Mesothelial cell of epicardium (in vitro differentiated cells): ENCODE results near the gene CREB3L2. TPM values are rescaled to one million over a fixed set of nuclear protein-coding genes. Genes with fewer than 3 reads are reported as not detected.

Source experiments
- DNase-seq, 2 experiments: peaks; one replicate each; pipeline ENCODE4 v3.0.0; 2021; ENCODE audit warnings: low spot score in 2 of 2; ENCODE audit not compliant: unreplicated experiment in 2 of 2
- H3K27ac Mint-ChIP-seq: 2 replicates; pipeline ENCODE4 v1.8.0; 2021; ENCODE audit warnings: mixed read lengths
- H3K27me3 Mint-ChIP-seq: 2 replicates; pipeline ENCODE4 v1.8.0; 2021; ENCODE audit warnings: low read depth, mixed read lengths
- H3K36me3 Mint-ChIP-seq: 2 replicates; pipeline ENCODE4 v1.8.0; 2021; ENCODE audit warnings: mixed read lengths
- H3K4me1 Mint-ChIP-seq: 2 replicates; pipeline ENCODE4 v1.8.0; 2021; ENCODE audit warnings: mixed read lengths
- H3K4me3 Mint-ChIP-seq: 2 replicates; pipeline ENCODE4 v1.8.0; 2021; ENCODE audit warnings: mild to moderate bottlenecking, moderate library complexity, mixed read lengths
- H3K9me3 Mint-ChIP-seq: 2 replicates; pipeline ENCODE4 v1.8.0; 2021; ENCODE audit warnings: mixed read lengths
- total RNA-seq: library from RNA; stranded (reverse); gene quantifications from 3 replicates; pipeline ENCODE4 v1.2.1, GENCODE V29; 2021
- TF ChIP-seq, protein P1 (sequence below): fragments of 200-600 bp; sonication (generic); IDR thresholded peaks from one replicate; pipeline ENCODE4 v1.5.0; 2021; ENCODE audit warnings: antibody characterized with exemption; ENCODE audit not compliant: unreplicated experiment

CREB3L2 gene
- total RNA-seq, 1 donor from 2014 or later: 80.4 TPM

DNA sequence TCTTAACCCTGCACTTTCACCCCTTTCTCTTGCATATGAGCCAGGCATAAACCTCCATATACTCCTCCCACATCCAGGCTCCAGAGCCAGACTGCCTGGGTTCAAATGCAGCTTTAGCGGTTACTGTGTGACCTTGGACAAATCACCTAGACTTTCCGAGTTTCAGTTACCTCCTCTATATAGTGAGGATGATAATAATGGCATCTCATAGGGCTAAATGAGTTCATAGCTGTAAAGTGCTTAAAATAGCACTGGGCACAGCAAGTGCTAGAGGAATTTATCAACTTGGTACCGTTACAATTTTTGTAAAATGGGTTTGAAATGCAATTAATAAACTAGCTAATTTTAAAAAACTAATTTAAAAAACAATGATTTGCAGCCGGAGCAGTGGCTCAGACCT, 101.7 kb downstream of the CREB3L2 start:
- no peak for DNase-seq
- H3K27me3 Mint-ChIP-seq: no peaks in the 10 kb centered on the region
- no peaks in the 10 kb centered on the region for H3K9me3 Mint-ChIP-seq
- no peak overlapping the region for H3K4me3 Mint-ChIP-seq
- peaks cover 34% of the 10 kb centered on the region for H3K36me3 Mint-ChIP-seq
- TF ChIP-seq, protein P1, sequence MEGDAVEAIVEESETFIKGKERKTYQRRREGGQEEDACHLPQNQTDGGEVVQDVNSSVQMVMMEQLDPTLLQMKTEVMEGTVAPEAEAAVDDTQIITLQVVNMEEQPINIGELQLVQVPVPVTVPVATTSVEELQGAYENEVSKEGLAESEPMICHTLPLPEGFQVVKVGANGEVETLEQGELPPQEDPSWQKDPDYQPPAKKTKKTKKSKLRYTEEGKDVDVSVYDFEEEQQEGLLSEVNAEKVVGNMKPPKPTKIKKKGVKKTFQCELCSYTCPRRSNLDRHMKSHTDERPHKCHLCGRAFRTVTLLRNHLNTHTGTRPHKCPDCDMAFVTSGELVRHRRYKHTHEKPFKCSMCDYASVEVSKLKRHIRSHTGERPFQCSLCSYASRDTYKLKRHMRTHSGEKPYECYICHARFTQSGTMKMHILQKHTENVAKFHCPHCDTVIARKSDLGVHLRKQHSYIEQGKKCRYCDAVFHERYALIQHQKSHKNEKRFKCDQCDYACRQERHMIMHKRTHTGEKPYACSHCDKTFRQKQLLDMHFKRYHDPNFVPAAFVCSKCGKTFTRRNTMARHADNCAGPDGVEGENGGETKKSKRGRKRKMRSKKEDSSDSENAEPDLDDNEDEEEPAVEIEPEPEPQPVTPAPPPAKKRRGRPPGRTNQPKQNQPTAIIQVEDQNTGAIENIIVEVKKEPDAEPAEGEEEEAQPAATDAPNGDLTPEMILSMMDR: no peak
- no peak overlapping the region for H3K27ac Mint-ChIP-seq
- H3K4me1 Mint-ChIP-seq: peaks cover 11% of the 10 kb centered on the region

DNA sequence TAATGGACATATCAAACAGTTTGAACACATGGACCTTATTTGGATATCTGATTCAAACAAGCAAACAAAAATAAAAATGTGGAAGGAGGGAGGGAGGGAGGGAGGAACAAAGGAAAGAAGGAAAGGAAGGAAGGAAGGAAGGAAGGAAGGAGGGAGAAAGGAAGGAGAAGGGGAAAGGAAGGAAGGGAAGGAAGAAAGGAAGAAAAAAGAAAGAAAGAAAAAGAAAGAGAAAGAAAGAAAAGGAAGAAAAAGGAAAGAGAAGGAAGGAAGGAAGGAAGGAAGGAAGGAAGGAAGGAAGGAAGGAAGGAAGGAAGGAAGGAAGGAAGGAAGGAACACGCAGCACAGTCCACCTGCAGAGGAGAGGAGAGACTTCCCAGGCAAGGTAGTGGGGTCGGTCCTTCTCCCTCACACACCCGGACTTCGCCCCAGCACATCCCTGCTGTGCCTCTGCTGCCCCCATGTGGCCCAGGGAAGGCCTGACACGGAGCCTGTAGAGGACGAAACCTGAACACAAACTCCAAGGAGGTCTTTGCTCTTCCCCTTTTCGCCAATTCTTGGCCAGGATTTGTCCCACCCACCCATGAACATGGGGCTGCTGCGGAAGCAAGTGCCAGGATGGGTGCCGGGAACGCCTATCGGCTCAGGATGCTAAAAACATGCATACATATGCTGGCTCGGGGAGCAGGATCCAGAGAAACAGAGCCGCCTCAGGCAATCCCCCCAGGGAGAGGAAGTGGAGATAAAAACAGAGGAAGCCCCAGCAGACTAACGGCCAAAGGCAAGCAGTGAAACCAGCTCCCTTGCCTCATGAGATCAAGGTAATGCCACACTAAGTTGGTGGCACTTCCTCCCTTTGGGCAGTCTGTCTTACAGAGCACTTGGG, 102.8 kb downstream of the CREB3L2 start:
- DNase-seq: peak; percentile 69 to 88
- Mint-ChIP-seq H3K4me1 (peaks cover 8% of the 10 kb centered on the region), H3K9me3 (peaks cover 2% of the 10 kb centered on the region), H3K27me3 (no peaks in the 10 kb centered on the region), H3K36me3 (peaks cover 45% of the 10 kb centered on the region), H3K4me3 (no peak overlapping the region), H3K27ac (peak overlapping the region; percentile 10)
- TF ChIP-seq, protein P1: peak; percentile 79

DNA sequence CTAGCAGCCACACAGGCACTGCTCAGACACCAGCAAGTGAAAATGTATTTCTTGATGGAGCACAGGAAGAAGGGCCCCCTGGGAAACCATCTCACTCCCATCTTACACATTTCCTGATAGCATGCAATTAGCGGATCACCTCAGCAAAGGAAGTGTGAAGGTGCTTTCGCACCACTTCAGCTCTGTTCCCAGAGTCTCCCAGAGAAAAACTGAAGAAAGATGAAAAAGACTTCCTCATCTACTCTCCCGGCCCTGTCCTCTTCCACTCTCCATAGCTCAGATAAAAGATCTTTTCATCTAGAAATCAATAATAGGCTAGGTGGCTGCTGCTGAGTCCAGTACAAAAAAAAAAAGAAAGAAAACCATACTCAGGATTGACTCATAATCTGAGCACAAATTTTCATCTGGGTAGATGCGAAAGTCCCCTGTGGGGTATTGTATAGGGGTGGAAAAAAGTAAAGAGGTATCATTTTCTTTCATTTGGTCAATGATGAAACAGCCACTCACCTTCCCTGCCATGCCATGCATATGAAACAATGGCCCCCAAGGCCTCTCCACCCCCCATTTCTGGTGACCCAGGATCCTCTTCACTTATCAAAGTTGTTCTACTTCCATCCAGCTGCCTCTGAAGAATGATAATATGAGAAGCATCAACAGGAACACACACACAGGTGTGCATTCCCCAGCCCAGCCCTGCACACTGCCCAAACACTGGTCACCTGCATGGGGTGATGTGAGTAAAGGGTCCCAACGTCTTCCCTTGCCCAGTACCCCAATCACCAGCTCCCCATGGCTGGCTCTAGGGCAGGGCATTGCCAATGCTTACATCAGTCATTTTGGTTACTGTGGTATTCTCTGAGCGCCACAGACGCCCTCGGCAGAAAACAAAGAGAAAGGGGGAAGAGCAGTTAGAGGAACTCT, 106.3 kb downstream of the CREB3L2 start:
- Mint-ChIP-seq H3K4me1 (peaks cover 12% of the 10 kb centered on the region), H3K36me3 (peaks cover 57% of the 10 kb centered on the region), H3K4me3 (no peak overlapping the region), H3K9me3 (peaks cover 7% of the 10 kb centered on the region), H3K27me3 (no peaks in the 10 kb centered on the region), H3K27ac (no peak overlapping the region)
- TF ChIP-seq, protein P1: no peak
- no peak for DNase-seq

DNA sequence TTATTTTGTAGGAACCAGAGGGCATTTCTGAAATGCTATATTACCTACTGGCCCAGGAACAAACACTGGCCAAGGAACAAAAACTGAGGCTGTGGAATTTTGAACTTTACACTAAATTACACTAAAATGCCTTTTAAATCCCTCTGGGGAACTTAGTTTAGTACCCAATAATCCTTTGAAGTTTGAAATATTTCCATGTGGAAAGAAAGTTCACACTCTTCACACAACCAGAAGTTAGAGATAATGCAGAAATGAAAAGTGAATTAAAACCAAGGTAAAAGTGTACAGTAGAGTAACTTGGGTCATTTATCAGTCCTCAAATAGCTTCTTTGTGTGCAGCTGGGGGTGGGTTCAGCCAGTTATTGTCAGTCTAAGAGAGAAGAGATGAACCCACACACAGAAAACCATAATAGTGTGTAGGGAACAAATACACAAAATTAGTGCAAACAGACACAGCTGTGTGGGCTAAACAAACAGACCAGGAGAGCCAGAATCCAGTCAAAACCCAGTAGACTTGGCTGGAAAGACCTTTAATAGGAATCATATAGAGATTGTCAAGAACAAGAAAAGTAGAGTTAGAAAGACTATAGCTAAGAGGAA, 108.6 kb downstream of the CREB3L2 start:
- Mint-ChIP-seq H3K4me3 (no peak overlapping the region), H3K27me3 (no peaks in the 10 kb centered on the region), H3K27ac (peak overlapping the region; percentile 51), H3K36me3 (peaks cover 60% of the 10 kb centered on the region), H3K9me3 (peaks cover 7% of the 10 kb centered on the region), H3K4me1 (peaks cover 10% of the 10 kb centered on the region)
- no peak for DNase-seq
- TF ChIP-seq, protein P1: no peak

DNA sequence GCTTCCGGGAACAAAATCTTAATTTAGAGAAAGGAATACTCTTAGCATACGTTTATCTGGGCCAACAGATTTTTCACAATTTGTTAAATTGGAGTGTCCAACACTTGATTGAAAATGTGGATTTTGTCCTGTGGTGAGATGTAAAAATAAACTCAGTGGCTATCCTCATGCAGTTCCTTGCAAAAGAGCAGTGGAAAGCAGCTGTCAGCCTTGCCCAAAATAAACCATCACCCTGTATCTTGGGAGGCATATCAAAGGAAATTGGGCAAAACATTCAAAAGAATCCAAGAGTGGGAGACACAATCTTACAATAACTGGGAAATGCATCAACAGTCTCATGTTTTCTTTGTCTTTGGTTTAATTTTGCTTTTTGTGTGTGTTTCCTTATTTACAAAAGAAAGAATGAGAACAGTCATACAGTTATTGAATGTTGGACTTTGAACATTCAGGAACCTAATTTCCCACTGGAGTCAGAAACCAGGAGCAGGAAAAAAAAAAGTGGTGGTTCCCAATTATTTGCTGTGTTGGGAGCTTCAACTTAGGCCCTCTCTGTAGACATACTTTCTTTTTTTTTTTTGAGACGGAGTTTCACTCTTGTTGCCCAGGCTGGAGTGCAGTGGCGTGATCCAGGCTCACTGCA, 110.8 kb downstream of the CREB3L2 start:
- peaks cover 7% of the 10 kb centered on the region for H3K9me3 Mint-ChIP-seq
- TF ChIP-seq, protein P1: no peak
- no peaks in the 10 kb centered on the region for H3K27me3 Mint-ChIP-seq
- H3K36me3 Mint-ChIP-seq: peaks cover 55% of the 10 kb centered on the region
- no peak overlapping the region for H3K27ac Mint-ChIP-seq
- DNase-seq: no peak
- H3K4me1 Mint-ChIP-seq: peaks cover 17% of the 10 kb centered on the region
- H3K4me3 Mint-ChIP-seq: no peak overlapping the region
